ENCODE measurements around the gene PARD3B. TPM values are rescaled to one million over a fixed set of nuclear protein-coding genes. Genes with fewer than 3 reads are reported as not detected.
A peak's percentile ranks its signal among the peaks of the same experiment; 100 is the strongest.

PARD3B gene
- total and polyA plus RNA-seq, 2 donors from 2014 or later = 5.3 to 29.6 TPM

GRCh38 chr2:205658572-205658971, 1113.3 kb downstream of the PARD3B start:
- Histone ChIP-seq H3K27me3 (ENCODE audit: control insufficient read depth, insufficient read depth, low read length) (no peaks in the 10 kb centered on the region), H3K4me3 (ENCODE audit: low read length in 3 of 3) (no peak overlapping the region), H3K27ac (ENCODE audit: low read depth in 2 of 2, low read length in 2 of 2) (no peak overlapping the region), H3K36me3 (ENCODE audit: control insufficient read depth in 2 of 3, insufficient read depth in 3 of 3, low read length in 3 of 3) (no peaks in the 10 kb centered on the region), H3K4me1 (ENCODE audit: control insufficient read depth in 2 of 3, insufficient read depth in 2 of 3, low read depth in 1 of 3, low read length in 3 of 3) (no peaks in the 10 kb centered on the region), H3K9ac (ENCODE audit: low read length in 3 of 3) (no peak overlapping the region), H3K9me3 (ENCODE audit: control insufficient read depth in 2 of 3, insufficient read depth in 1 of 3, low read length in 3 of 3) (no peaks in the 10 kb centered on the region)
- intact Hi-C loops (cut with DNase I) = no loop called here
- TF ChIP-seq CTCF (IDR thresholded peaks at IDR 0.05; ENCODE audit: borderline replicate concordance, extremely low read depth, insufficient read depth) = no peak
- FAIRE-seq = no peak
- no peak for DNase-seq

GRCh38 chr2:205659922-205660321, 1114.6 kb downstream of the PARD3B start:
- intact Hi-C loops (cut with DNase I) = no loop called here
- Histone ChIP-seq H3K9ac (ENCODE audit: low read length in 3 of 3) (no peak overlapping the region), H3K9me3 (ENCODE audit: control insufficient read depth in 2 of 3, insufficient read depth in 1 of 3, low read length in 3 of 3) (no peaks in the 10 kb centered on the region), H3K4me1 (ENCODE audit: control insufficient read depth in 2 of 3, insufficient read depth in 2 of 3, low read depth in 1 of 3, low read length in 3 of 3) (no peaks in the 10 kb centered on the region), H3K4me3 (ENCODE audit: low read length in 3 of 3) (no peak overlapping the region), H3K36me3 (ENCODE audit: control insufficient read depth in 2 of 3, insufficient read depth in 3 of 3, low read length in 3 of 3) (no peaks in the 10 kb centered on the region), H3K27ac (ENCODE audit: low read depth in 2 of 2, low read length in 2 of 2) (no peak overlapping the region), H3K27me3 (ENCODE audit: control insufficient read depth, insufficient read depth, low read length) (no peaks in the 10 kb centered on the region)
- TF ChIP-seq CTCF (IDR thresholded peaks at IDR 0.05; ENCODE audit: borderline replicate concordance, extremely low read depth, insufficient read depth) = no peak
- DNase-seq = no peak
- FAIRE-seq = no peak

GRCh38 chr2:205660521-205661124, 1115.3 kb downstream of the PARD3B start:
- Histone ChIP-seq H3K27ac (ENCODE audit: low read depth in 2 of 2, low read length in 2 of 2) (no peak overlapping the region), H3K4me3 (ENCODE audit: low read length in 3 of 3) (no peak overlapping the region), H3K4me1 (ENCODE audit: control insufficient read depth in 2 of 3, insufficient read depth in 2 of 3, low read depth in 1 of 3, low read length in 3 of 3) (no peaks in the 10 kb centered on the region), H3K9ac (ENCODE audit: low read length in 3 of 3) (no peak overlapping the region), H3K9me3 (ENCODE audit: control insufficient read depth in 2 of 3, insufficient read depth in 1 of 3, low read length in 3 of 3) (no peaks in the 10 kb centered on the region), H3K27me3 (ENCODE audit: control insufficient read depth, insufficient read depth, low read length) (no peaks in the 10 kb centered on the region), H3K36me3 (ENCODE audit: control insufficient read depth in 2 of 3, insufficient read depth in 3 of 3, low read length in 3 of 3) (no peaks in the 10 kb centered on the region)
- FAIRE-seq (no peak), DNase-seq (peak in 4 of 5 donors; percentile 54 to 67 (median 56))
- intact Hi-C loops (cut with DNase I) = no loop called here
- TF ChIP-seq CTCF (IDR thresholded peaks at IDR 0.05; ENCODE audit: borderline replicate concordance, extremely low read depth, insufficient read depth) = no peak

GRCh38 chr2:205661281-205661680, 1116.0 kb downstream of the PARD3B start:
- TF ChIP-seq CTCF (IDR thresholded peaks at IDR 0.05; ENCODE audit: borderline replicate concordance, extremely low read depth, insufficient read depth) = no peak
- intact Hi-C loops (cut with DNase I) = no loop called here
- H3K9ac ChIP-seq (ENCODE audit: low read length in 3 of 3) = no peak overlapping the region
- H3K9me3 ChIP-seq (ENCODE audit: control insufficient read depth in 2 of 3, insufficient read depth in 1 of 3, low read length in 3 of 3) = no peaks in the 10 kb centered on the region
- no peak overlapping the region for H3K27ac ChIP-seq (ENCODE audit: low read depth in 2 of 2, low read length in 2 of 2)
- no peaks in the 10 kb centered on the region for H3K4me1 ChIP-seq (ENCODE audit: control insufficient read depth in 2 of 3, insufficient read depth in 2 of 3, low read depth in 1 of 3, low read length in 3 of 3)
- DNase-seq = no peak
- H3K36me3 ChIP-seq (ENCODE audit: control insufficient read depth in 2 of 3, insufficient read depth in 3 of 3, low read length in 3 of 3) = no peaks in the 10 kb centered on the region
- no peak overlapping the region for H3K4me3 ChIP-seq (ENCODE audit: low read length in 3 of 3)
- H3K27me3 ChIP-seq (ENCODE audit: control insufficient read depth, insufficient read depth, low read length) = no peaks in the 10 kb centered on the region
- FAIRE-seq = no peak
